GM13977 (cell line): ENCODE measurements around the gene RND1.
A peak's percentile ranks its signal among the peaks of the same experiment; 100 is the strongest.
"Not testable (repeated sequence)": the region's sequence is repeated elsewhere in the genome, so short reads cannot be mapped to it uniquely, and the experiment has no call there.

ENCODE experiments used
- DNase-seq: peaks from one replicate; pipeline ENCODE4 v3.0.0; 2012; ENCODE audit warnings: low spot score
- CTCF ChIP-seq: IDR thresholded peaks from 2 replicates; pipeline ENCODE4 v1.5.1; 2012; ENCODE audit warnings: mild to moderate bottlenecking, control low read depth; ENCODE audit not compliant: insufficient read depth; ENCODE audit errors: extremely low read depth, missing control alignments
- in situ Hi-C: fragments of 300-500 bp; cut with MboI; formaldehyde crosslinking; loops from one replicate; pipeline ENCODE4 v1.12.0; 2022; ENCODE audit warnings: low sequenced_read_pairs, low pct_unique_long_range_greater_than_20kb, mixed read lengths, inconsistent platforms; ENCODE audit not compliant: unreplicated experiment

RND1 gene

GRCh38 chr12:48851883-48852733, 13.6 kb downstream of the RND1 start, which contains the start of gene DDX23:
DDX23 (minus strand) TSS chr12:48852163; CDS start chr12:48845782, 6,381 bp downstream.
- TF ChIP-seq CTCF, result no peak
- in situ Hi-C loops, result no loop called here
- peak; percentile 95 for DNase-seq

GRCh38 chr12:48842021-48842420, 23.6 kb downstream of the RND1 start:
- DNase-seq, in situ Hi-C loops: not testable (repeated sequence)

GRCh38 chr12:48838048-48838447, 27.6 kb downstream of the RND1 start:
- no peak for TF ChIP-seq CTCF
- DNase-seq, result no peak
- in situ Hi-C loops, result no loop called here

- in situ Hi-C loops, result no loop called here
- no peak for DNase-seq
- TF ChIP-seq CTCF, result no peak
Observed at GRCh38 chr12:48832321-48833060, 33.2 kb downstream of the RND1 start.

- no peak for DNase-seq
- in situ Hi-C loops, result no loop called here
- no peak for TF ChIP-seq CTCF
Observed at GRCh38 chr12:48831257-48831656, 34.4 kb downstream of the RND1 start.

- in situ Hi-C loops, result no loop called here
- TF ChIP-seq CTCF, result no peak
- DNase-seq, result no peak
Observed at GRCh38 chr12:48828841-48829575, 36.7 kb downstream of the RND1 start.

- DNase-seq, result no peak
- in situ Hi-C loops, result no loop called here
- TF ChIP-seq CTCF, result no peak
Observed at GRCh38 chr12:48828293-48828692, 37.4 kb downstream of the RND1 start.
